AG04450 (cell line): ENCODE results near the gene SLC8A1. TPM values are rescaled to one million over a fixed set of nuclear protein-coding genes. Genes with fewer than 3 reads are reported as not detected.

Experiments
- CTCF ChIA-PET: fragments of 300-600, 350-600 bp; formaldehyde crosslinking; extraction: SDS; loops from one replicate; lab custom pipeline; 2022; ENCODE audit warnings: antibody characterized with exemption, inconsistent platforms; lab: Charles Lee
- POLR2A ChIA-PET: fragments of 350-600 bp; formaldehyde crosslinking; extraction: SDS; loops from one replicate; lab custom pipeline; 2021; ENCODE audit warnings: antibody characterized with exemption, inconsistent platforms; lab: Yijun Ruan, JAX
- DNase-seq: peaks from one replicate; pipeline ENCODE4 v3.0.0-alpha.2; 2011; ENCODE audit warnings: low read depth, low spot score
- H3K27ac ChIP-seq: one replicate; pipeline ENCODE4 v1.5.1; 2012; ENCODE audit warnings: low read depth, low read length, control low read depth
- H3K27me3 ChIP-seq: one replicate; pipeline ENCODE4 v1.6.0; 2012; ENCODE audit warnings: low read length; ENCODE audit not compliant: control insufficient read depth, insufficient read depth
- H3K4me3 ChIP-seq: 2 replicates; pipeline ENCODE4 v1.5.1; 2011; ENCODE audit warnings: mild to moderate bottlenecking, low read depth, low read length, control low read depth
- H3K9me3 ChIP-seq: 2 replicates; pipeline ENCODE4 v1.5.1; 2012; ENCODE audit warnings: low read length; ENCODE audit not compliant: control insufficient read depth, insufficient read depth
- polyA plus RNA-seq: library from polyadenylated mRNA; depleted of rRNA; stranded (reverse); fragments of >200 nt; gene quantifications from 2 replicates; pipeline ENCODE4 v1.2.3, GENCODE V29; 2011
- TF ChIP-seq, protein P1 (sequence below): IDR thresholded peaks from 2 replicates; pipeline ENCODE4 v1.5.1; 2011; ENCODE audit warnings: low read depth, low read length, control low read depth, inconsistent platforms

SLC8A1 gene
- polyA plus RNA-seq, 1 experiment = 19.3 TPM

DNA sequence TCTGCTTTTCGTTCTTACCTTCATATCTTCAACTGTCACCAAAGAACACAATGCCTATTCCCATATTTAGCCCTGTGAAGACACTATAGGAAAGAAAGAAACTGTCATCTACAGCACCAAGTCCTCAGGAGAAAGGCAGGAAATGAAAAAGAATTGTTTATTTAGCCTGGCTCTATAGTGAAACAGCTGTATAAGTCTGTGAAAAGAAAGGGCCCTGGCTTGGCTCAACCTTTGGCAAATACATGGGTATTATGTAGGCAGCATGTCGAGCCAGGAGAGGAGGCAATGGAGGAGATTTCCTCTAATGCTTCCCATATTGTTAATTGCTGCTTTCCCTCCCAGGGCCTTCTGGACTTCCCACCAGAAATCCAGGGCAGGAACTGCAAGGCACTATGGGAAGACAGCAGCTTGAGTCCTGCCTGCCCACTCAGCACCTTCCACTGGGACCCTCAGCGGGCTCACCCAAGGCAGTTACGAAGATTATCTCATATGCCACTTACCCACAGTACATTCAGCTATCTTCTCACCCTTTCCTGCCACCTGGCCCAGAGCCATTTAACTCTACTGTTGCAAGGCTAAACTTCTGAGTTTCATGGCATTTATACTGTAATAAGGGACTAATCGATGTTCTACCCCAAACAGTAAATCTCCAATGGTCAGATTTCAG lies 30.1 kb downstream of the SLC8A1 start:
- Histone ChIP-seq H3K4me3 (no peak overlapping the region), H3K27ac (peak overlapping the region; percentile 55), H3K9me3 (no peaks in the 10 kb centered on the region), H3K27me3 (no peaks in the 10 kb centered on the region)
- ChIA-PET POLR2A (no interaction called here), CTCF (no interaction called here)
- no peak for DNase-seq
- TF ChIP-seq, protein P1, sequence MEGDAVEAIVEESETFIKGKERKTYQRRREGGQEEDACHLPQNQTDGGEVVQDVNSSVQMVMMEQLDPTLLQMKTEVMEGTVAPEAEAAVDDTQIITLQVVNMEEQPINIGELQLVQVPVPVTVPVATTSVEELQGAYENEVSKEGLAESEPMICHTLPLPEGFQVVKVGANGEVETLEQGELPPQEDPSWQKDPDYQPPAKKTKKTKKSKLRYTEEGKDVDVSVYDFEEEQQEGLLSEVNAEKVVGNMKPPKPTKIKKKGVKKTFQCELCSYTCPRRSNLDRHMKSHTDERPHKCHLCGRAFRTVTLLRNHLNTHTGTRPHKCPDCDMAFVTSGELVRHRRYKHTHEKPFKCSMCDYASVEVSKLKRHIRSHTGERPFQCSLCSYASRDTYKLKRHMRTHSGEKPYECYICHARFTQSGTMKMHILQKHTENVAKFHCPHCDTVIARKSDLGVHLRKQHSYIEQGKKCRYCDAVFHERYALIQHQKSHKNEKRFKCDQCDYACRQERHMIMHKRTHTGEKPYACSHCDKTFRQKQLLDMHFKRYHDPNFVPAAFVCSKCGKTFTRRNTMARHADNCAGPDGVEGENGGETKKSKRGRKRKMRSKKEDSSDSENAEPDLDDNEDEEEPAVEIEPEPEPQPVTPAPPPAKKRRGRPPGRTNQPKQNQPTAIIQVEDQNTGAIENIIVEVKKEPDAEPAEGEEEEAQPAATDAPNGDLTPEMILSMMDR = no peak

DNA sequence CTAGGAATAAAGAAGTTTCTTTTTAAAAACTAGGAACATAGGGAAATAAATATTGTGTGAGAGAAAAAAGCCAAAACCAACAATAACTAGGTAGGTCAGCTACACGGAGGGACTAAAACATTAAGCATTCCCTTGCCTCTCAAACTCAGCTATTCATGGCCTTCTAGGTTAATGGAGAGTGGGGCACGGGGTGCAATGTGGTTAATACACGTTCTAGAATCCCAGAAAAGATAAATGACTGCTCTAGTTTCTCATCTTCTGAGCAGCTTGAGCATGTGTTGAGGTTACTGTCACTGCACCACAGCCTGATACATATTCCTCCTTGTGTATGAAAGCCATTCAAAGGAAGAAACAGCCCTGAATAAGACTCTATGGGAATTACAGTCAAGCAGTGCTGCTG lies 31.4 kb downstream of the SLC8A1 start:
- H3K4me3 ChIP-seq = no peak overlapping the region
- no peaks in the 10 kb centered on the region for H3K27me3 ChIP-seq
- TF ChIP-seq, protein P1 = no peak
- H3K27ac ChIP-seq = no peak overlapping the region
- POLR2A ChIA-PET = no interaction called here
- no peak for DNase-seq
- no peaks in the 10 kb centered on the region for H3K9me3 ChIP-seq
- CTCF ChIA-PET = interaction anchor here (0.7 kb wide), 1 partner anchor 507 kb away, joined by 3 read pairs; no protein-coding TSS in a partner anchor

DNA sequence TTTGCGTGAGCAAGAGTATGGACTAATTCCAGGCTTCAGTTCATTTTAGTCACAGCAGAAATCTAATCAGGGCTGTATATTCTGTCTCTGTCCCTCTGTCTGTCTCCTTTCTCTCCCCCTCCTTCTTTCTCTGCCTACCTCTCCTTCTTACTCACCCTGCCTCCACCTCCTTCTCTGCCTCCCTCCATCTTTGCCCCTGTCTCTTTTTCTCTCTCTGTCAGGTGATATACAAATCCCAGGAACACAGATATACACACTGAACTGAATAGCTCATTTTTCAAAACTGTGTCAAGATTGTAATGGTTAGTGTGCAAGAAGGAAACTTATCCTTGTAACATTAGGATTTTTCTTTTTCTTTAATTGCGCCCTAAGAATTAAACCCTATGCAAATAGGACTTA lies 32.5 kb downstream of the SLC8A1 start:
- no peak for DNase-seq
- CTCF ChIA-PET = interaction anchor here (1.5 kb wide), 1 partner anchor 69 kb away, joined by 3 read pairs; no protein-coding TSS in a partner anchor
- POLR2A ChIA-PET = interaction anchor here (1.5 kb wide), 1 partner anchor 32 kb away, joined by 3 read pairs; no protein-coding TSS in a partner anchor

DNA sequence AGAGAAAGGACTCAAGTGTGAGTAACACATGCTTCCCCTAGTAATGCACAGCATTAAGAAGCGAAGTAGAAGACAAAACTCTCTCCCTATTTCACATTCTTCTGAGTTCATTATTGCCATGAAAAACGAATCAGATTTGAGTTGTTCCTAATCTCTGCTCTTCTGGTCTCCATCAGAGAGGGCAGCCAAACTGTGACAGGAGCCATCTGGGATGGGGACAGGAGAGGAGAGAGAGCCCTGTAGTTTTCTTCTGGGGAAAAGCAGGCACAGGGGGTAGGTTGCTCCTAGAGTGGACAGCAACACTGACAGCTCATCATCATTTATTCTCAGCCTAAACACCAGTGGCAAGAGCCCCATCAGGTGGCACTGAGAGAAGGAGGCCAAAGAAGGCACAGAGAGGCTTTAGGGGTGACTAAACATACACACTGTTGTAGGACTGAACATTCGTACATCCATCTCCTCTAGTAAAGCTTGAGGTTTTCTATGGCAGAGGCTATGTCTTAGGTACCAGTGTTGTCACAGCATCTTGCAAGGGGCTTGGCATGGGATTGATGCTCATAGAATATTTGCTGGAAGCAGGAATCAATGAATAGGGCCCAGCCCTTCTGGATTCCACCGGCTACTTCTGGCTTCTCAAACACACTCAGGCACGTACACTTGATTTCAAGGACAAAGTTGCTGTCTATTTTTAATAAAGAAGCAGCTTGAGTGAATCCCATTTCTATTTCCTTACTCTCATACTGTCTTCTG lies 33.1 kb downstream of the SLC8A1 start:
- no peak overlapping the region for H3K27ac ChIP-seq
- TF ChIP-seq, protein P1 = no peak
- H3K9me3 ChIP-seq = no peaks in the 10 kb centered on the region
- H3K27me3 ChIP-seq = no peaks in the 10 kb centered on the region
- CTCF ChIA-PET = interaction anchor here (1.5 kb wide), 1 partner anchor 69 kb away, joined by 3 read pairs; no protein-coding TSS in a partner anchor
- POLR2A ChIA-PET = interaction anchor here (1.5 kb wide), 1 partner anchor 32 kb away, joined by 3 read pairs; no protein-coding TSS in a partner anchor
- no peak overlapping the region for H3K4me3 ChIP-seq
- no peak for DNase-seq

More for the DNA sequence above, 32.5 kb downstream of the SLC8A1 start:
- Histone ChIP-seq H3K9me3 (no peaks in the 10 kb centered on the region), H3K27me3 (no peaks in the 10 kb centered on the region), H3K27ac (no peak overlapping the region), H3K4me3 (no peak overlapping the region)
- TF ChIP-seq, protein P1 = no peak
